Upper lobe of right lung (tissue), 1 donor: ENCODE data around the gene HTR3E. TPM values are rescaled to one million over a fixed set of nuclear protein-coding genes. Genes with fewer than 3 reads are reported as not detected.
"Not testable (repeated sequence)": the region's sequence is repeated elsewhere in the genome, so short reads cannot be mapped to it uniquely, and the experiment has no call there.

Experiments used
- ATAC-seq: fragments of 200-7000 bp; cut with Tn5 transposase; one replicate; pipeline ENCODE4 v1.9.1; 2020; ENCODE audit warnings: mild to moderate bottlenecking, moderate library complexity
- DNase-seq: peaks from one replicate; pipeline ENCODE4 v3.0.0-alpha.2; 2020
- H3K27ac ChIP-seq: fragments of 200-600 bp; one replicate; pipeline ENCODE4 v1.8.0; 2022
- H3K27me3 ChIP-seq: fragments of 200-600 bp; one replicate; pipeline ENCODE4 v1.8.0; 2022; ENCODE audit warnings: mild to moderate bottlenecking
- H3K36me3 ChIP-seq: fragments of 200-600 bp; one replicate; pipeline ENCODE4 v1.8.0; 2022
- H3K4me1 ChIP-seq: fragments of 200-600 bp; one replicate; pipeline ENCODE4 v1.8.0; 2022
- H3K4me3 ChIP-seq: fragments of 200-600 bp; one replicate; pipeline ENCODE4 v1.8.0; 2022; ENCODE audit warnings: mild to moderate bottlenecking
- H3K9me3 ChIP-seq: fragments of 200-600 bp; one replicate; pipeline ENCODE4 v1.8.0; 2022
- CTCF ChIP-seq: fragments of 200-600 bp; IDR thresholded peaks from one replicate; pipeline ENCODE4 v1.8.0; 2022; ENCODE audit warnings: antibody characterized with exemption
- intact Hi-C: fragments of 100-400 bp; cut with DNase I; formaldehyde crosslinking; loops from one replicate; pipeline ENCODE4 v1.11.0; 2022
- total RNA-seq: library from RNA; stranded (reverse); fragmentation: NEBNext Ultra II Directional; extraction: Animal tissue kit (Norgen Biotek cat#: 25700); gene quantifications from one replicate; pipeline ENCODE4 v1.2.1, GENCODE V29; 2021
- donor health status: DM: no; HTN: yes; CAD: no; lungs with severe emphysema.

Gene HTR3E
- total RNA-seq, 1 donor from 2014 or later, result not detected

GRCh38 chr3:184110316-184110725 lies 13.5 kb downstream of the HTR3E start:
- no peaks in the 10 kb centered on the region for H3K27me3 ChIP-seq
- DNase-seq (no peak), ATAC-seq (no peak)
- no peak for TF ChIP-seq CTCF
- no peak overlapping the region for H3K27ac ChIP-seq
- no peaks in the 10 kb centered on the region for H3K9me3 ChIP-seq
- H3K36me3 ChIP-seq, result no peaks in the 10 kb centered on the region
- intact Hi-C loops, result no loop called here
- no peaks in the 10 kb centered on the region for H3K4me1 ChIP-seq
- H3K4me3 ChIP-seq, result no peak overlapping the region

- ATAC-seq (no peak), DNase-seq (no peak)
- no peaks in the 10 kb centered on the region for H3K27me3 ChIP-seq
- no peak overlapping the region for H3K27ac ChIP-seq
- no peaks in the 10 kb centered on the region for H3K36me3 ChIP-seq
- intact Hi-C loops, result no loop called here
- no peak overlapping the region for H3K4me3 ChIP-seq
- no peaks in the 10 kb centered on the region for H3K4me1 ChIP-seq
- no peaks in the 10 kb centered on the region for H3K9me3 ChIP-seq
- TF ChIP-seq CTCF, result no peak
These were observed 19.2 kb downstream of the HTR3E start for GRCh38 chr3:184116017-184116416.

- Histone ChIP-seq H3K4me1 (no peaks in the 10 kb centered on the region), H3K27ac (no peak overlapping the region), H3K4me3 (no peak overlapping the region), H3K9me3 (no peaks in the 10 kb centered on the region), H3K27me3 (no peaks in the 10 kb centered on the region), H3K36me3 (no peaks in the 10 kb centered on the region)
- intact Hi-C loops, result no loop called here
- no peak for TF ChIP-seq CTCF
- no peak for DNase-seq
- no peak for ATAC-seq
These were observed 20.8 kb downstream of the HTR3E start for GRCh38 chr3:184117636-184118035.

GRCh38 chr3:184121031-184121430 lies 24.2 kb downstream of the HTR3E start:
- H3K36me3 ChIP-seq, H3K9me3 ChIP-seq, H3K4me3 ChIP-seq, ATAC-seq, intact Hi-C loops, H3K4me1 ChIP-seq, DNase-seq, H3K27ac ChIP-seq, H3K27me3 ChIP-seq: not testable (repeated sequence)

GRCh38 chr3:184126006-184126405 lies 29.1 kb downstream of the HTR3E start:
- Histone ChIP-seq H3K27ac (no peak overlapping the region), H3K4me1 (no peaks in the 10 kb centered on the region), H3K9me3 (no peaks in the 10 kb centered on the region), H3K36me3 (no peaks in the 10 kb centered on the region), H3K4me3 (no peak overlapping the region), H3K27me3 (no peaks in the 10 kb centered on the region)
- ATAC-seq (no peak), DNase-seq (no peak)
- intact Hi-C loops, result no loop called here
- TF ChIP-seq CTCF, result no peak

- Histone ChIP-seq H3K36me3 (no peaks in the 10 kb centered on the region), H3K9me3 (no peaks in the 10 kb centered on the region), H3K4me3 (no peak overlapping the region), H3K4me1 (peaks cover 5% of the 10 kb centered on the region), H3K27ac (no peak overlapping the region), H3K27me3 (no peaks in the 10 kb centered on the region)
- TF ChIP-seq CTCF, result peak; percentile 42
- intact Hi-C loops, result no loop called here
- ATAC-seq, result peak; percentile 92
- DNase-seq, result peak; percentile 70
These were observed 32.1 kb downstream of the HTR3E start for GRCh38 chr3:184129012-184129411.
